ENCODE data around the gene DISP3. TPM values are rescaled to one million over a fixed set of nuclear protein-coding genes. Genes with fewer than 3 reads are reported as not detected.

The DISP3 gene
- total RNA-seq, 1 donor from 2014 or later, result 0.09 TPM

DNA sequence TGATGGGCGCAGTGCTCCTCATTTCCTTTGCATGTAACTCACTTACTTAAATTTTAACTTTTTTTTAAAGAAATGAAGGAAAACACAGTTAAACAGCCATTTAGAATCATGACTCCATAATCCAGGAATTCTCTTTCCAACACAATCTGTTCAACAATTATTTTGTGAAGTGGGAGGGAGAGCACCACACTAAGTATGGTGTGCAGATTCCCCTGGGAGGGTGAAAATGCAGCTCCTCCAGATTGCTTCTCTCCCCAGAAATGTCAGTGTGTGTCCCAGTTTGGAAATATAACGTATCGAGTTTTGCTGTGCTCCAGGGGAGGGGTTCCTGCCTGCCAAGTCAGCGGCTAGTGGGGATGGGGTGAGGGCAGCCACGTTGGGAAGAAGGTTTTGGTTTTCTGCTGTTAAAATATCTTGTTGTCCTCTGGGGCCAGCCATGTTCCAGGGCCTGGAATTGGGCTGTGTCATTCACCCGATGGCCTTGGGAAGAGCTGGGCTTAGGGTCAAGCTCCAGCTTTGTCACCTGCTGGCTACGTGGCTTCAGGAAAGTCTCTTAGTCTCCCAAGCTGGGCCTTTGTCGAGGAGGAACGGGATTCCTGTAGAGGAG lies 17.3 kb upstream of the DISP3 start:
- DNase-seq (ENCODE audit: low spot score), result no peak

DNA sequence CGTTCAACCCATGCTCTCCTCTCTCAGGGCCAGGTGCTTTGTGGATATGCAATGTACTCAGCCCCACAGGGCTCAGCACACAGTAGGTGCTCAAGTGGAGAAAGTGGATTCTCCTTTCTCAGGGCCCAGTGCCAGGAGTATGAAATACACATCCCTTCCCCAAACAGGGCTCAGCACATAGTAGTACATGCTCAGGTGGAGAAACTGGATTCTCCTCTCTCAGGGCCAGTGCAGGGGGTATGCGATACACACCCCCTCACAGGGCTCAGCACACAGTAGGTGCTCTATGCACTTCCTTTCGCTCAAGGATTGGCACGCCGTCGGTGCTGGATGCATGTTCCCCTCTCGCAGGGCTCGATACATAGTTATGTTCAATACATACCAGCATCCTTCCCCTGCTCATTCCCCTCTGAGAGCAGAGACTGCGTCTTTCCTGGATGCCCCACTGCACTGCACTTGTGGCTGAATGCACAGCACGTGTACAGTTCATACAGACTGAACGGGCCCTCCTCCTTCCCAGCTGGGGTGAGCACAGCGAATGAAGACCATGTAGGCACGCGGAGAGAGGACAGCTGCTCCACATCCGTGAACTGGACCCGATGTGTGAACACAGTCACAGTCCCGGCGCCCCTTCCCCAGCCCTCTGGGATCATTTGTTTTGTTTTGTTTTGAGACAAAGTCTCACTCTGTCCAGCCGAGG lies 16.6 kb upstream of the DISP3 start:
- DNase-seq (ENCODE audit: low spot score), result no peak

DNA sequence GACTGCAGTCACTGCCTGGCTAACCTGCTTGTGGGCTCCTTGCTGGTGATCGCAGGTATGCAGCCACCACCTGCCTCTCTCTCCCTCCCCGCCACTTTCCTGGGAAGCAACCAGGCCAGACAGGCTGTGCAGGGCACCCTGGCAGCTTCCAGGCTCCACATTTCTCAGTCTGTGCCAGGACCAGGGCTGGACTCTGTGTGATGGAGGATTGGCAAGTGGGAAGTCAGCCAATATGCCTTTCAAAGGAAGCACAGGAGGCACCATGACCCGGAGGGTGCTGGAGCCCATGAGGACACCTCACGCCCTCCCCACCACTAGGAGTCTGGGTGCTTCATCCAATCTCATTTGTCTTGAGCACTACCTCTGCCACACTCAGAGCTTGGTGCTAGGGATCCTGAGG lies 15.8 kb upstream of the DISP3 start:
- DNase-seq (ENCODE audit: low spot score), result no peak

DNA sequence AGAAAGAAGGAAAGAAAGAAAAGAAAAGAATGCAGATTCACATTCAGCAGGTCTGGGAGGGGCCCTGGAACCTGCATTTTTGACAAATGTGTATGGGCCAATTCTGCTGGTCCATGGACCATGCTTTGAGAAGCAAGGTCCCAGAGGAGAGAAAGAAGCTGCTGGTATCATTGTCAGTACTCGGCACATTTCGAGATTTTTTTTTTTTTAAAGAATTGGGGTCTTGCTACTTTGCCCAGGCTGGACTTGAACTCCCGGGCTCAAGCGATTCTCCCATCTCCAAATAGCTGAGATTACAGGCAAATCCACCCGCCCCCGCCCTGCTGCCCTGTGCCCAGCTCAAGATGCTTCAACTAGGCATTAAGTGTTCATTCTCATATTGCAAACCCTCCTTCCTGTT lies 13.6 kb upstream of the DISP3 start:
- DNase-seq (ENCODE audit: low spot score), result no peak

DNA sequence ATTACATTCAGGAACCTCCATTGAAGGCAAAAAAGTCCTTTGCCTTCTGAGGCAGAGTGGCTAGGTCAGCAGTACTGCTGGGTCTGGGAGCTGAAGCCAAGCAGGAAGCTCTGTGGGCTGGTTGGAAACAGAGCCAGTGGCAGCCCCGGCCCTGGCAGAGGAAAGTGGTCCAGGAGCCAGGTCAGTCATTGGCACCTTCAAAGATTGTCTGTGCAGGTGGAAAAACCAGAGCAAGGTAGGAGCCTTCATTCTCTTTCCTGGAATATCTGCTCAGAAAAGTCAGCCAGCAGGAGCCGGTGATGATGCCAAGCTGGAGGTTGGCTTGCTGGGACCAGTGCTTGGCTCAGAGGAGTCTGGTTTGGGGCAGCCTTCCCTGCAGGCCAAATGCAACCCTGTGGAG lies 12.5 kb upstream of the DISP3 start:
- DNase-seq (ENCODE audit: low spot score), result no peak

DNA sequence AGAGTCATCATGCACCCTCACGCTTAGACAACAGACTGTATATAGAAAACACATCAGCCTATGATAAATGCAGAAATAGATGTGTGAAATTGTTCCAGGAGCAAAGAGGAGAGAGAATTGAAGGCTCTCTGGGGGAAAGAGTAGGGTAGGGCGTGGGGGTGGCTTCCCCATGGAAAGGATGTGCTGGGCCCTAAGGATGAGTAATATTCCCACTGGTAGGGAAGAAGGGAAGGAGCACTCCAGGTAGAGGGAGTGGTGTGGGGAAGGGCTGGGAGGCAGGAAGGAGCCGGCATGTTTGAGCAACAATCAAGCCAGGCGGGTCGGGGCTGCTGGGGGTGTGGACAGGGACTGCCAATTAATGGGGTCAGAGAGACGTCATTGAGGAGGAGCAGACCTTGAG lies 10.1 kb upstream of the DISP3 start:
- DNase-seq (ENCODE audit: low spot score), result no peak

DNA sequence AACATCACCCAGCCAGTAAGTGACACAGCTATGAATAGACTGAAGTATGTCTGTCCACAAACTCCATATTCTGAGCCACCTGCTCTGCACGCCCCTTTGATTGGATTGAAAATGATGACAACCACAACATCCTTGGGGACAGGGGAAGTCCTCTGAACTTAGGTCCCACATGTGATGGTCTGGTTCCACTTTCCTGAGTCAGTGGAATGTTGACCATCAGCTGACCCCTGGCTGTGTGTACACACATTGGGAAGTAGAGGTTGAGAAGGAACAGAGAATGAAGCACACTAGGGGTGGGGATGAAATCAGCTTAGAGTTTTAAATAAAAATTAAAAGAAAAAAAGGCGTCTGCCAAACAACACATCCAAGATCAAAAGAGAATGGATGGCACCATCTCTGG lies 8.0 kb upstream of the DISP3 start:
- no peak for DNase-seq (ENCODE audit: low spot score)

DNA sequence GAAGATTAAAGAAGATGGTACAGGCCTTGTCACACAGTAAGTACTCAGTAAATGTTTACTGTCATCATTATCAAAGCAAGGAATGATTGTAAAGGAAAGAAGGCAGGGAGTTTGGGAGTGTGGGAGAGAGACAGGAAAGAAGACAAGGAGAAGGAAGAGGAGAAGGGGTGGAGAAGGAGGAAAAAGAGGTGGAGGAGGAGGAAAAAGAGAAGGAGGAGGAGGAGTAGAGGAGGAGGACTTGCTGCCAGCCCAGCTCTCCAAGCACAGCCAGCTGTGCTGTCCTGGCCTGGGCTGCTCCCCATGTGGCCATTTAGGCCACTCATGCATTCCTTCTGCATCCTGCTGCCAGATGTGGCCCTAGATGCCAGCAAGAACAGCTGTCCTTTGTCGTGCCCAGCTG lies 7.5 kb upstream of the DISP3 start:
- no peak for DNase-seq (ENCODE audit: low spot score)

DNA sequence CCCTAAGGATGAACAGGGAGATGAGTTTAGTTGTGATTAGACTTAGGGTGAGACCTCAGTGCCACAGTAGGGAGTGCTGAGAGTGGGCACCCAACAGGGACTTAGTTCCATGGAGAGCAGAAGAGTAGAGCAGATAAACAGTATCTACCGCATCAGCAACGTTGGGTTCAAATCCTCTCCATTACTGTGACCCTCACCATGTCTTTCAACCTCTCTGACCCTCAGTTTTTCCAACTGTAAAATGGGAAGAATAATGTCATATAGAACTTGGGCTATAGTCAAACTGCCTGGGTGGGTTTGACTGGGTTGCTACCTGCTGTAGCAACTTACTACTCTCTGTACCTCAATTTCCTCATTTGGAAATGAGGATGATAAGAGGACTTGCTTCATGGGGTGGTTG lies 6.7 kb upstream of the DISP3 start:
- DNase-seq (ENCODE audit: low spot score), result no peak

DNA sequence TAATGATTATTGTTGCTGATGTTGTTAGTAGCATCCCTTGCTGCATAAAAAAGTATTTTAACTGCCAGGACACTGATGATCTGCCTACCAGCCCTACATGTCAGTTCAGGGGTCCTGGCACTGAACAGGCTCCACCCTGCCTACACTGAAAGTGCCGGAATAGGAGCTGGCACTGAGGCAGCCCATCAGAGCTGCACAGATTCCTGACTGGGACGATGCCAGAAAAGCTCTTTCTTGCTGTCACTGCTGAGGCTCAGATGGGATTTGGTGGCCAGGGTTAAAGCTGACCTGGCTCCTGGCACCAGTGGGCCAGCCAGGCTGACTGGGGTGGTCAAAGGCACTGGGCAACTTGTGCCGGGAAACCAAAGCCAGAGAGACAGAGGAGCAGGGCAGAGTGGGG lies 6.2 kb upstream of the DISP3 start:
- DNase-seq (ENCODE audit: low spot score), result no peak

DNA sequence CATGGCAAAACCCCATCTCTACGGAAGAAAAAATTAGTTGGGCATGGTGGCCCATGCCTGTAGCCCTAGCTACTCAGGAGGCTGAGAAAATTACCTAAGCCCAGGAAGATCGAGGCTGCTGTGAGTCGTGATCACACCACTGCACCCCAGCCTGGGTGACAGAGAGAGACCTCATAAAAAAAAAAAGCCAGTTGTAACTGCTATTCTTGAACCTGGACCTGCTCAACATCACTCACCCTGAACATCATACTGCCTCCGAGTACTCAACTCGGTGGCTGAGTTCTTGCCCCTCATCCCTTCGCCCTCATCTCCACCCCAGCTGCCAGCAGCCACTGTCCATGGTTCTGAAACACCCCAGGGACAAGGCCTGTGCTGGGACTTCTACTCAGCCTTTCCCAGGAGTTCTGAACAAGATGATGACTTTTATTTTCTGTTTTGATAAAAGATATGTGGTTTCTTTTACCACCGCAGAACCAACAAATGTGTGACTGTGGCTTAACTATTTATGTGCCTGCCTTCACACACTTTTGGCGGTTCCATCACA lies 5.4 kb upstream of the DISP3 start:
- DNase-seq (ENCODE audit: low spot score), result no peak

DNA sequence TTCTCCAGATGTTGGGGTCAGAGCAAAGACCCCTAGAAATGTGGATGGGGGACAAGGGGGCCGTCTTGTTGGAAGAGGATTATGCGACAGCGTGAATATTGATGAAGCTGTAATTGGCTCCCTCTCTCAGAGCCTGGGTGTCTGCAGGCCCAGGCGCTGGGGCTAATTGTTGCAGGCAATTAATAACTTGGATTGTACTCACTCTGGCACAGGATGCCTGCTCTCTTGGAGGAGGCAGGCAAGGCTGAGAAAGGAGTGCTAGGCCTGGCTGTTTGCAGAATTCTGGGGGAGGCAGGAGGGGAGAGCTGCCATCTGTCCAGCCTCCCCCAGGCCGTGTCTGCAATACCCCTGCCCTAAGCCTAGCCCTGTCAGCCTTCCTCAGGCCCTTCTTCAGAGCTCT lies 4.1 kb upstream of the DISP3 start:
- DNase-seq (ENCODE audit: low spot score), result no peak

DNA sequence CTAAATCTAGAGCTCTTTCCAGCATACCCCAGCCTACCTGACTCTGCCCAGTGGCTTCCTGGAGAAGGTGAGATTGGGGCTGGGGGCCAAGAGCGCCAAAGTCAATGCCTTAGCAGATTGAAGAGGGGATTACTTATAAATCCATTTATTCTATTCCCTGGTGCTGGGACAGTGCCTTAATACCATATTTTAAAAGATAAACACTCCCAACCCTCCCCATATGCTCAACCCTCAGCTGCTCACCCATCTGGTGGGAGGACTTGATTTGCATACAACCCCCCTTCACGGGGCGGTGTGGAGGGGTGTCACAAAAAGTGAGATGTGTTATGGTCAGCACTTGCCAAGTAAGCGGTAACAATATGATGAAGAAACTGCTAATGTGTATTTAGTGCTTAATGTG lies 3.2 kb upstream of the DISP3 start:
- no peak for DNase-seq (ENCODE audit: low spot score)

DNA sequence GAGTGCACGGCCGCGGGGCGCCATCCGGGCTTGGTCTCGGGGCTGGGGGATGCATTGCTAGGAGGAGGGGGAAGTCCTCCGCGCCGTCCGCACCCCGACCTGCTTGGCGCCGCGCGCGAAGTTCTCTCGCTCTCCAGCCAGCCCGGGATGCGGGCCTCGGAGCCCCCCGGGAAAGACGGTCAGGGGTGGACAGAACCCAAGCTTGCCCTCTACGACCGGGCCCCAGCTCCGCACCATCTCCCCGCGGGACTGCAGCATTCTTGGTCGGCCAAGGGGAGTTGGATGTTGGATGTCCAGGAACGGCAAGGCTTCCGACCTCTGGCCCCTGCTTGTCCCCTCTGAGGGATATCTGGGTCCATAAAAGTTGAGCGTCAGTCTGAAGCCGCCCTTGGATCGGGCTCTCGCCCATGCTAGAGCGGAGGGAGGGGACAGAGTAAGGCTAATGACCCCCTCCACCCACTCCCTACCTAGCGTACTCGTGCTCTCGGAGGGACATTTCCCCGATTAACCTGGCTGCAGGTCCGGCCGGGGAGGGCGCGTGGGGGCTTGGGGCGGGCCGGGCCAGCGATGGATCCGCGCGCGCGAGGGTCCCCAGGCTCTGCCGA lies 522 bp downstream of the DISP3 start:
- no peak for DNase-seq (ENCODE audit: low spot score)

DNA sequence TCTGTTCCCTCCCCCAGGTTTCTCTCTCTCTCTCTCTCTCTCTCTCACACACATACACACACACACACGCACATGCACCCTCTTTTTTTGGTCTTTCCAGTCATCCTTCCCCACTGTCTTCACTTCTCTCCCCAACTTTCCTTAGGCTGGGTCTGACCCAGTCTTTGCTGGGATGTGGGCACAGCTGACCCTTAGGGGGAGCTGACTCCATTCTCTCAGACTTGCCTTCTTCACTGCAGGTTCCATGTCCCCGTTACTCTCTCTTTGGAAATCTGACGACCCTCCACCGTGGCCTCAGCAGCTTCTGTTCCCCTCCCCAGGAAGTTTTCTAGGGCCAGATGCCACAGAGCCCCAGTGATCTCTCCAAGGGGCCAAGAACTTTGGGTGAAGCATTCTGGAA lies 2.1 kb downstream of the DISP3 start:
- no peak for DNase-seq (ENCODE audit: low spot score)

DNA sequence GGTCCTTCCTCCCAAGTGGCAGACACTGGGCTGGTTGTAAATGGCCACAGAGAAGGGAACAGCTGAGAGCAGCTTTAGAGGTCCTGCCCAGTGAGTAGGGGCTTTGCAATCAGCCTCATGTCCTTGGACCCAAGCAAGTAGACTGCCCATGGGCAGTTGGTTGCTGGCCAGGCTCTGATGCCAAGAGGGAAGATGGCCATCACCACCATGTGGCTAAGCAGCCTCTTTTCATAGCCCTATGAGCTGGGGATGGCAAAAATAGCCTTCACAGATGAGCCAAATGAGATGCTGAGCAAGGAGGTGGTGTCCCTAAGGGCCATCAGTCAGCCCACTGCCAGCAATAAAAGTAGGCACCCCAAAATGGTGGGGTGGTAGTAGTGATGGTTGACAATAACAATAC lies 3.2 kb downstream of the DISP3 start:
- DNase-seq (ENCODE audit: low spot score), result no peak

DNA sequence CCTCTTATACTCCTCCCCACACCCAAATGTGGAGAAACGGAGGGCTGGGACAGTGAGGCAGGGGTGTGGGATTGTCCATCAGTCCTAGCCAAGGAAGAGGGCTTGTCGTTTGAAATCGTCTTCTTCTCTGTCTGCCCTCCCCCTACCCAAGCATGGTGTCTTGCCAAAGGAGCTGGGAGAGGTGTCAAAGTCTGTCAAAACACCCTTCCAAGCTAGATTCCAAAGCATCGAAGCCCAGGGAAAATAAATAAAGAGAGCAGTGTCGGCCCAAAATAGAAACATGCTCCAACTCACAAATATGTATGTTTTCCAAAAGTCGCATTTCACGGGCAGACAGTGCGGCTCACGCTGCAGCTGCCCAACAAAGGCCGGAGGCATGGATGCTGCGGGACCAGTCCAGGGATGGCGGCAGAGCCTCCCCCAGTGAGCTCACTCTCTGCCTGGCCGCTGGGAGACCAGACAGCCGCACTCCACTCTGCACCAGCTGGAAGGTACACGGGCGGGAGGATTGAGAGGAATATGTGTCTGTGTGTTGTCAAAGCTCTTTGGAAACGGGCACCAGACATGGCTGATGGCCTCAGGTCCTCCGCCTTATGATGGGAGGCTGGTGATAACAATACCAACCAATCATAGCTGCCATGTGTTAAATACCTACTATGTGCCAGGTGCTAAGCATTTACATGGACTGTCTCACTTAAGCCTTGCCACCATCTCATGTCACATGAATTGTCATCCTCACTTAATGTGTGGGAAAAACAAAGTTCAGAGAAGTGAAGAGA lies 3.9 kb downstream of the DISP3 start:
- DNase-seq (ENCODE audit: low spot score), result no peak

DNA sequence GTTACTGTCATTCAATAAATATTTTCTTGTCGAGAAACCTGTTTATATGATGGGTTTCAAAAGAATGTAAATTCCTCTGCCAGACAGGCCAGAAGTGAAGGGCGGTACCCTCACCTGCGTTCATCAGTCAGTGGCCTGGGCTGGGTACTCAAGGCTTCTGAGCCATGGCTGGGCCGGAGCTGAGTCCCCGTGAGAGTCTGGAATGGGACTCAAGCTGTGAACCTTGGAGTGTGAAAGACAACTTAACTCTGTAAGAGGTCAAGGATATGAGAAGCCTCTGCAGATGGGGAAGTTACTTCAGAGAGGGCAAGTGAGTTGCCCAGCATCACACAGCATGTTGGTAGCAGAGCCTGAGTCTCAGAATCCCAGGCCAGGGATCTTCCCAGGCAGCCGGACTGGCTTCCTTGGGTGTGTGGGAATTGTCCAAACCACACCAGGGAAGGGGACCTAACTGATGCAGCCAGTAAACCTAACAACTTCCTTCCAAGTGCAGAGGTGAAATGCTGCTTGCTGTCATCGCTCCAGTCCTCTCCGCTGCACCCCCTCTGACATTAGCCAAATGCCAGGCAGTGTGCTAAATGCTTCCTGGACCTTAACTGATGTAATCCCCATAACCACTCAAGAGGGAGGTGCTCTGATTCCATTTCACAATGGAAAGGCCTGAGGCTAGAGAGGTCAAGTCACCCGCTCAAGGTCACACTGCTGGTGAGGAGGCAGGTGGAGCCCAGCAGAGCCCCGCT lies 4.8 kb downstream of the DISP3 start:
- no peak for DNase-seq (ENCODE audit: low spot score)

DNA sequence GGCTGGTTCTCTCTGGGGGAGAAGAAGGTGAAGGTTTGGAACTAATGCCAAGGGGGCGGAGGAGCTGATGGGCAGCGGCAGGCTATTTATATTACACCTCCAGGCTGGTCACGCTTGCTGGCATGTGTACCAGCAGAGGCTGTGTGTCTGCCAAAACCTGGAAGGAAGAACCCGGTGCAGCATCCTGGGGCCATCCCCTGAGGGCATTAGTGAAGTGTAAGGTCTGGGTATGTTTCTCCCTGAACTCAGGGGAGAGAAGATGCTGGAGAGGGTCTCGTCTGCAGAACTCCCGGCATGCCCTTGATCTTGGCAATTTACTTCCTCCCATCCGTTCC lies 5.3 kb downstream of the DISP3 start:
- no peak for DNase-seq (ENCODE audit: low spot score)

DNA sequence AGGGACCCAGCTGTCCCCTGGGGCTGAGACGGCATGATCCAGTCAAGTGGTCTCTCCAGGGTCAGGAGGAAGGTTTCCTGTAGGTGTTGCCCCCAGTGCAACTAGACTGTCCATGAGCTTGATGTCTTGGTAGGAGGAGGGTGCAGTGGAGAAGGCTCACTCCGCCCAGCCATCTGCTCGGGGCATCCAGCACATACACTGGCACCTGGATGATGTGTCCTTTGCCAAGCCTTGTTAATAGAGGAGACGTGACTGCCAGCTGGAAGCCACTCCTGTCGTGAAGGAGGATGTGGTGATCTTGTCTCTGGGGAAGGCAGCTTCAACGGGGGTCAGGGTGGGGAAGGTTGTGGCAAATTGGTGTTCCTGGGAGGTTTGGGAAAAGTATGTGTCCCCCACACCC lies 6.2 kb downstream of the DISP3 start:
- DNase-seq (ENCODE audit: low spot score), result no peak

DNA sequence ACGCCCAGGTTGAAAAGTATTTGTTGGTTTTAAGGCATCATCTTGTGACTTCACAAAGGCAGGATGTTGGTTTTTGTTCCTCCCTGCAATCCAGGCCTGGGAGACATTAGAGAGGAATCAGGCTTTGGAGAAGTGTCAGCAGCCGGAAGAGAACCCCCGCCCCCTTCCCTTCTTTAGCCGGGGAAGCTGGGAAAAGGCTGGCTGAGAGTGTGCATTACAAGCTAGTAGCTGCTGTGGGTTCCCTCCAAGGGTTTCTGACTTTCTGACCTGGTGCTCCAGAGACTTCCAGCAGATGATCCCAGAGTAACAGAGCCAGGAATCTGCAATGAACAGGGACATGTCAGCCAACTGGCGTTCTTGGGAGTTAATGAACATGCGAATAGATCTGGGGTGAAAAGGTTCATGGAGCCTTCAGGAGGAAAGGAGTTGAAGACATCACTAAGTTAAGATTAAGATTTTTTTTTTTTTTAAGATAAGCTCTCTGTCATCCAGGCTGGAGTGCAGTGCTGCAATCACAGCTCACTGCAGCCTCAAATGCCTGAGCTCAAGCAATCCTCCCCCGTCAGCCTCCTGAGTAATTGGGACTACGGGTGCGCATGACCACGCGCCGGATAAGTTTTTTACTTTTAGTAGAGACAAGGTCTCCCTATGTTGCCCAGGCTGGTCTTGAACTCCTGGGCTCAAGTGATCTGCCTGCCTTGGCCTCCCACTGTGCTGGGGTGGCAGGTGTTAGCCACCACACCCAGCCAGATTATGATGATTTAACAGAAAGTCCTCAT lies 7.5 kb downstream of the DISP3 start:
- no peak for DNase-seq (ENCODE audit: low spot score)
